Brain pericyte (primary cell): ENCODE measurements around the gene TEKT3.

Source experiments
- DNase-seq: peaks from one replicate; pipeline ENCODE4 v3.0.0-alpha.2; 2012; ENCODE audit warnings: low read depth, low spot score

TEKT3 gene

DNA sequence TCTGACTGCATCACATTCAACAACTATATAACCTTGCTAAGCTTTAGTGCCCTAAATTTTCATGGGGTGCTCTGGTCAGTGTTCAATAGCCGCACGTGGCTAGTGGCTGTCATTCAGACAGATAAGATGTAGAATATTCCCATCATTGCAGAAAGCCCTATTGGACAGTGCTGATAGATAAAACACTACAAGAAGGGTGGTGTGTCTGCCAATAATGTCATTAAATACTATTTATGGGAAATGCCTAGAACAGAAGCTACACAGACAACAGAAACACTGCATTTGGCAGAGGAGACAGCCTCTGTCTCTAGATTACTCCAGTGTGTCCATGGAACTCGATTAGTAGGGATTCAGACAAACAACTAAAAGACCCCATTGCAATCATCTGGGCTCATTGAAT, 47.8 kb downstream of the TEKT3 start:
- no peak for DNase-seq

GRCh38 chr17:15291674-15292361, 49.6 kb downstream of the TEKT3 start:
- no peak for DNase-seq

GRCh38 chr17:15290605-15291004, 50.8 kb downstream of the TEKT3 start:
- DNase-seq = no peak

GRCh38 chr17:15289285-15290183, 51.9 kb downstream of the TEKT3 start:
- no peak for DNase-seq

DNA sequence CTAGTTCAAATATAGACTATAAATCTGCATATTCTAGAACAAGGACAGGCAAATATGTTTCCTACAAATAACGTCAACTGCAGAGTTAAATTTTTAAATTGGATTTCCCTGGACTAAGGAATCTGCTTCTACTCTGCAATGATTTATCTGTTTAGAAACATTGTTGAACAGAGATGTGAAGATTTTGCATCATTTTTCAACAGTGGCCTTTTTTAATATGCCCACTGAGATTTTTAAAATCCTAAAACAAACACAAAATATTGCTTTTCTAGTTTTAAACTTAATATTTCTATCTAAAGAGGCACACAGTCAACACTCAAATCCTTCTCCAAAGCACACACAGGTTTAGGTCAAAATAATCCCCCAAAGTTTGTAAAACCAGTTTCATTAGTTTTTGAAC, 52.5 kb downstream of the TEKT3 start:
- DNase-seq = no peak

- DNase-seq = no peak
Observed at GRCh38 chr17:15287538-15288267, 53.7 kb downstream of the TEKT3 start.

DNA sequence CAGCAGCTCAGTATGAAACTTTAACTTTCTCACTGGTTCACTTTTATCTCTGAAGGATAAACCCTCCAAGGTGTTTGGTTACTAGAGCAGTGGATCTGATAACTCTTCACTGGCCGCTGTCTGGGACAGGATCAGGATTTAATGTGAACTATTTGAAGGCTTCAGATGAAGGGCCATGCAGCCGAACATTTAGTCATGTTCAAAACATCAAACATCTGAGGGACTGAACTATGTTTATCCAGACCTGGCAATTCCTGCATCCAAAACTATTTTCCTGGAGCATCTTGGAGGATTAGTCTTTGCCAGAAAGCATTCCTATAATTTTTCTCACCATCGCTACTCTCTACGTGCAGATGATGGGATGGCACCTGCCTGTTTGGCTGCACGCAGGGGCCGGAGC, 55.9 kb downstream of the TEKT3 start:
- DNase-seq = no peak

DNA sequence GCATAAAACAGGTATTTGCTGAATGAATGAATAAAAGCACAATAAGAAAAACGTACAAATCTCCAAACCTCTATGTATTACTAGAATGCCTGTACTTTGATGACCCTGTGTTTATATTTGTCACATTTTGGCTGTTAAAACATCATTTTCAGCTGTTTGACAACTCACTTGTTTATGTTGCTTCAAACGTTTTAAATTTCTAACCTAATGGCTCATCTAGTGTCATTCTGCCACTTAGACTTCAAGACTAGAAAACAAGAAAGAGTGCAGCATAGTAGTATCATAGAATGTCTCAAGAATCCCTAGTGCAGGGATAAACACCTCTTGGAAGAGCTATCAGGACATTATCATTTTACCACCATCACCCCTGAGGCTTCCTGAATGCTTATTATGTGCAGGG, 56.9 kb downstream of the TEKT3 start:
- no peak for DNase-seq

- no peak for DNase-seq
Observed at GRCh38 chr17:15284107-15284506, 57.3 kb downstream of the TEKT3 start.

- DNase-seq = no peak
Observed at GRCh38 chr17:15281909-15282308, 59.5 kb downstream of the TEKT3 start.

DNA sequence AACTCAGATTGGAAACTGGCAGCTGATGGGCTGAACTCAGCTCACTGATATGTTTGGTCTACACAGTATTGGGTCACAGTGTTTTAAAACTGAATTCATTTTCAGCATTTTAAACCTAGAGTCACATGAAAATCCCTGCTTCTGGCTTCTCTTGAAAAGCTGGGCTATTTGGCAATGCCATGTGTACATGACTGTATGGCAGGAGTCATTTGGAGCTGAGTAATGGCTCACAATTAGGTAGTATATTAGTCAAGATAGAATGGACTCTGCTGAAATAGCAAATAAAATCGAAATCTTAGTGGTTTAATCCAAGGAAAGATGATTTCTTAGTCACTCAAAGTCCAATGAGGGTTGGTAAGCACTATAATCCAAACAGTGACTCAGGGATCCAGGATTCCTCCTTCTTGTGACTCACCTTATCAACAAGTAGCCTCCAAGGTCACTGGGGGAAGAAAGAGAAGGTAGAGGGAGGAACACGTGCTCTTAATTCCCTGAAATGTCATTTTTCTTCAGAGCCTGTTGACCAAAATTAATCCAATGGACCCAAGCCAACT, 62.4 kb downstream of the TEKT3 start:
- DNase-seq = no peak

DNA sequence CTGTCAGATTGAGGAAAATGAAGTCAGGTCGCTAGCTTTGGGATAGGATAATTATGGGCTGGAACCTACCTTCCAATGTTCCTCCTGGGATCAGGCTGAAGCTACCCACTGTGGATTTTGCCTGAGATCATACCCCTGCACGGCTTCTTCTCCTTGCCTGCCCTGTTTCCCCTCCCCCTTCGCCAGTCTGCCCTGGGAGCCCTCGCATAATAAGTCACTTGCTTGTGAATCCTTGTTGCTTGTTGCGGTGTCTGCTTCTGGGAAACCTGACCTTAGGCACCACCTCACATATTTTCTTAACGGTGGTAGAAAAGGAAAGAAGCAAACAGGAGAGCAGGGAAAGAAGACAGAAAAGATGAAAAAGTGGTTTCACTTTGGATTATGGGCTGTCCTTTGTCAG, 63.0 kb downstream of the TEKT3 start:
- no peak for DNase-seq

DNA sequence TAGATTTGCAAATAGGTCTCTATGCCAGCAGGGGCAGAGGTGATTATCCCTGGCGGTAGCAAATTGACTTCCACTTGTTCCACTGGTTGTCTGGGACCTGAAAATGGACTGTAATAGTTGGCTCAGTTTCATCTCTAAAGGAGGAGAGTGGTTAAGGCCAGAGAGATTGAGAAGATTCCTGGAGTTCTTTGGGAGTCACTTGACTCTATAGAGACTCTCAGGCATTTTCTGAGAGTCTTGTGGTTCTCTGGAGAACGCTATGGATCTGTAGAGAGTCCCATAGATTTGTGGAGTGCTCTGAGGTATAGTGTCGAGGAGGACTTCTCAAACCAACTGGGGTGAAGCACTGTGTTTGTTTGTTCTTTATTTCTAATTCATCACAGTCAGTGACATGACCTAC, 67.4 kb downstream of the TEKT3 start:
- no peak for DNase-seq

- peak; percentile 80 for DNase-seq
Observed at GRCh38 chr17:15273141-15273793, 68.1 kb downstream of the TEKT3 start.

DNA sequence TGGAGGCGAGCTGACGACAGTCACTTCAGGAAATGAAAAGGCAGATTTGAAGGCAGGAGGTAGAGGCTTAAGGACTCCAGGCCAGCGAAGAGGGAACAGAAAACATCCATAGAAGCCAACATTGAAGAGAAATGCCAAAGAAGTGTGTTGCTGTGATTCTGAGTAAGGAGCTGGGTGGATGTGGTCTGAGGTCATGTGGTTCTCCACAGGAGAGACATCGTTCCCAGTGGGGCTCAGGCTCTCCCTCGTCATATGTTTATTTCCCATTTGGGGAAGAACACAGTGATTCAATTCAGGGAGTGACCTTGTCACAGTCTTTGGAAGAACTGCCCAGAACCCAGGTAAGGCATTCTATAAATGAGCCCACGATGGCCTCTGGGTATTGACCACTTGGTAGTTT, 69.7 kb downstream of the TEKT3 start:
- no peak for DNase-seq

DNA sequence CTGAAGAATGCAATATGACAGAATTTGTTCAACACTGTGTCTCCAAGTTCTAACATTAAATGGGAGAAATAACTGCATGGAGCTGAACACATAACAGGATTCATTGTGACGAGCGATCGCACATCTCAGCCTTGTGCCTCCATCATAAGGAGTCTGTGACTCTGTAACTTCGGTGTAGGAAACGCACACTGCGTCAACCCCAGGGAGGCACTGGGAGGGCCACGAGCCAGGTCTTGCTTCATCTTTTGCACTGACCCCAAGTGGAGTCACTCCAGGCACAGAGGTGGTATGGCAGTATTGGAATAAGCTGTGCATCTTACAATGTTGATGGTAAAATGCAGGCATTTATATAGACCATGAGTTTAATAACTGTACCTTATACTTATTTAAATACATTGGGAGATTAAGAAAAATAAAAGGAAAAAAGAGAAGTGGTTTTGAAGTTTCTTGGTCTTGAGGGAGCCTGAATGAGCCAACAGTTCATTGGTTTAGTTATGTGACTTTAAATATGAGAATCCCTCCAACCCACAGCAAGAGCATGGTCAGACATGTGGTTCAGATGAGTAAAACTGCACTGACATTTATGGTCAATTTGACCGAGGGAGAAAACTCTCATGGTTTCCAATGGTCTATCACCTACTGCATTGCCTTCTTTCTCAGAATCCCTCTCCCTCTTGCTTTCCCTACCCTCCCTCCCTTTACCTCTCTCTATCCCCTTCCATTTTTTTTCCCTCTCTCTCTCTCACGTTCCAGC, 70.6 kb downstream of the TEKT3 start:
- DNase-seq = no peak

GRCh38 chr17:15269780-15270089, 71.7 kb downstream of the TEKT3 start:
- DNase-seq = no peak

DNA sequence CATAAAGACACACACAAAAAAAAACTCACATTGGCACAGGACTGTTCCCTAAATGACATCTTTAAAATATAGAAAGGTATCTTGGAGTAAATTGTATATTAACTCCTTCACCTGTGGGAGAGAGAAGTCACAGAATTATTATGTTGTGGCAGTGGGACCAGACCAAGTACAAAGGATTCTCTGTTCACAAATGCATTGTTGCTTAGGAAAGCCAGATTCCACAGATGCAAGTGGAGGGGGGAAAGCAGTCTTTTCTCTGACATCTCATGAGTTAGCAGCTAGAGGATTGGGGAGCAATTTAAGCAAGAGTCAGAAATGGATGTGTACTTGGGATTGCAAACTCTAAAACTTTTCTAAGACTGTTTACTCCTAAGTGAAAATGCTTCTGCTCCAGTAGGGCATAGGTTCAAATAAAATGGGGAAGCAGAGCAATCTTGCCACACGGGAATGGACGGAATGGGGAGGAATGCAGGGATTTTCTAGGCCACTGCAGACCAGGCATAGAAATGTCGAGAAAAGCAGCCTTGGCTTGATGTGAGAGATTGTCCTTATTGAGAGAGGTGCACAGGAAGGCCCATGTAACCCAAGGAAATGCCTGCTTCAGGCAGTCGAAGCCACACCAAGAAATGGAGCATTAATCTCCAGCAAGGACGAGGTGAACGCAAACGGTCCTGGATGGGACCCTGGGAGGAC, 72.2 kb downstream of the TEKT3 start:
- no peak for DNase-seq

- DNase-seq = no peak
Observed at GRCh38 chr17:15268461-15268860, 72.9 kb downstream of the TEKT3 start.

DNA sequence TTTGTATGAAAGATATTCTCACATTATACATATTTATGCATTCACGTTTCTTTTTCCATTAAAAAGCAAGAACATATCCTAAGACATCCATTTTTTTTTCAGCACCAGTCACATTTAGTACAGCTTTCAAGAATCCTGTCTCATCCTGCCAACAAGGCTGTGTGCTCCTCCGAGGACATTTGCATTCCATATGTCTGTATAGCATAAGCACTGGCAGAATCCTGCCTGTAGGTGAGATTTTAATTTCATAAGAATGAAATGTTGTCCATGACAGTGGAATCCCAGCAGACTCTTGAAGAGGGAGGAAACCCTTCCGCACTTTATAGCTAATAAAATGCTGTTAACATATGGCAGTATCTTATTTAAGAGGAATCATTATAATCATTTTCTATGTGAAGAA, 73.4 kb downstream of the TEKT3 start:
- no peak for DNase-seq
